Pancreas (tissue), 10 donors: ENCODE measurements around the gene ACKR3. TPM values are rescaled to one million over a fixed set of nuclear protein-coding genes. Genes with fewer than 3 reads are reported as not detected.

ENCODE experiments used
- ATAC-seq, 4 donors: fragments of 200-7000 bp; cut with Tn5 transposase; one replicate each; pipeline versions ENCODE4 v1.8.0 to v1.9.1; 2020; ENCODE audit warnings: mild to moderate bottlenecking in 4 of 4, moderate library complexity in 4 of 4
- DNase-seq, 6 donors: peaks; one replicate each; pipeline ENCODE4 v3.0.0-alpha.2; 2020
- FAIRE-seq: peaks from 2 replicates; lab custom pipeline; 2012; peaks lifted over from hg19 to GRCh38; lab: Jason Lieb, UNC
- H3K27ac ChIP-seq, 4 donors: fragments of 200-600 bp; sonication (generic); 1 replicate in 3 of 4; 2 replicates in 1 of 4; pipeline versions ENCODE4 v1.5.0 to v1.8.0; 2020
- H3K27me3 ChIP-seq, 4 donors: fragments of 200-600 bp; one replicate each; pipeline ENCODE4 v1.8.0; 2021
- H3K36me3 ChIP-seq, 3 donors: fragments of 200-600 bp; sonication (generic) in 1 of 3; one replicate each; pipeline versions ENCODE4 v1.5.0 to v1.8.0; 2020 to 2021
- H3K4me1 ChIP-seq, 3 donors: fragments of 200-600 bp; one replicate each; pipeline ENCODE4 v1.8.0; 2021
- H3K4me3 ChIP-seq, 4 donors: fragments of 200-600 bp; sonication (generic) in 2 of 4; one replicate each; pipeline versions ENCODE4 v1.5.0 to v1.8.0; 2020 to 2021
- H3K9me3 ChIP-seq, 4 donors: fragments of 200-600 bp; one replicate each; pipeline ENCODE4 v1.8.0; 2021
- CTCF ChIP-seq, 4 donors: fragments of 200-600 bp; sonication (generic) in 3 of 4; IDR thresholded peaks; one replicate each; pipeline versions ENCODE4 v1.5.0 to v1.8.0; 2021; ENCODE audit warnings: antibody characterized with exemption in 4 of 4
- WGBS, 2 donors: extraction: QIAGEN DNeasy Blood & Tissue Kit; methylation state at CpG; one replicate each; pipeline ENCODE4 v1.1.7; 2013; 5-methylcytosine and 5-hydroxymethylcytosine counted together
- intact Hi-C, 3 donors: fragments of 100-400 bp; cut with DNase I; formaldehyde crosslinking; loops; one replicate each; pipeline versions ENCODE4 v1.11.1 to v1.14.2; 2022
- polyA plus RNA-seq, 2 donors: library from polyadenylated mRNA; stranded (reverse); fragments of 200-250 nt; gene quantifications; one replicate each; pipeline ENCODE4 v1.2.3, GENCODE V29; 2013
- total RNA-seq, 6 donors: library from RNA; stranded (reverse); fragmentation: NEBNext Ultra II Directional in 4 of 6; extraction: Animal tissue kit (Norgen Biotek cat#: 25700) in 4 of 6; gene quantifications; one replicate each; pipeline versions ENCODE4 v1.2.1 to v1.2.4, GENCODE V29; 2021 to 2023
- donor health status: healthy with polysubstance abuse.
- donor health status: DM: no; HTN: no; CAD: no; lungs with moderate emphysema.
- donor health status: DM: no; HTN: no; CAD: no.
- donor health status: control.
- donor health status: control.
- donor health status: Bipolar disorder and iron deficiency.
- donor health status: DM: yes; HTN: yes; CAD: no.
- donor health status: DM: no; HTN: no; CAD: no.
- donor health status: DM: no; HTN: no; CAD: no.
- donor health status: DM: yes; HTN: yes; CAD: no.

The ACKR3 gene
- total and polyA plus RNA-seq, 8 donors, result 6.2 to 30.3 (median 12.9) TPM

GRCh38 chr2:236583621-236584203 is 14.1 kb downstream of the ACKR3 start:
- Histone ChIP-seq H3K4me1 (peaks cover 15 to 26% (median 16%) of the 10 kb centered on the region in 3 donors), H3K36me3 (peaks cover 0 to 23% (median 7%) of the 10 kb centered on the region in 3 donors), H3K4me3 (no peak overlapping the region), H3K27ac (no peak overlapping the region), H3K27me3 (no peaks in the 10 kb centered on the region), H3K9me3 (no peaks in the 10 kb centered on the region)
- 91 to 92% methylated on average over 14 of the region's 14 CpGs for WGBS, 2 donors
- ATAC-seq (no peak), DNase-seq (peak in 1 of 6 donors; percentile 26), FAIRE-seq (no peak)
- TF ChIP-seq CTCF (IDR thresholded peaks at IDR 0.05), result no peak
- intact Hi-C loops, result no loop called here

GRCh38 chr2:236584521-236585384 is 15.1 kb downstream of the ACKR3 start:
- ATAC-seq (no peak), DNase-seq (peak in 1 of 6 donors; percentile 20), FAIRE-seq (no peak)
- Histone ChIP-seq H3K4me1 (peaks cover 11 to 15% (median 13%) of the 10 kb centered on the region in 3 donors), H3K9me3 (no peaks in the 10 kb centered on the region), H3K4me3 (no peak overlapping the region), H3K27me3 (no peaks in the 10 kb centered on the region), H3K36me3 (peaks cover 0 to 23% (median 7%) of the 10 kb centered on the region in 3 donors), H3K27ac (no peak overlapping the region)
- WGBS, 2 donors, result 80 to 82% methylated on average over 16 of the region's 16 CpGs
- intact Hi-C loops, result no loop called here
- no peak for TF ChIP-seq CTCF (IDR thresholded peaks at IDR 0.05)

- Histone ChIP-seq H3K27ac (no peak overlapping the region), H3K4me3 (no peak overlapping the region), H3K36me3 (peaks cover 0 to 18% (median 6%) of the 10 kb centered on the region in 3 donors), H3K4me1 (peaks cover 6 to 11% (median 8%) of the 10 kb centered on the region in 3 donors), H3K9me3 (no peaks in the 10 kb centered on the region), H3K27me3 (no peaks in the 10 kb centered on the region)
- TF ChIP-seq CTCF (IDR thresholded peaks at IDR 0.05), result no peak
- intact Hi-C loops, result no loop called here
- no peak for ATAC-seq
- no peak for DNase-seq
- 90 to 93% methylated on average over 5 of the region's 5 CpGs for WGBS, 2 donors
- FAIRE-seq, result no peak
Measured at GRCh38 chr2:236585966-236586365, 16.3 kb downstream of the ACKR3 start.

- no peak for TF ChIP-seq CTCF (IDR thresholded peaks at IDR 0.05)
- H3K27me3 ChIP-seq, result no peaks in the 10 kb centered on the region
- WGBS, 2 donors, result 93 to 94% methylated on average over 32 of the region's 32 CpGs
- no peaks in the 10 kb centered on the region for H3K36me3 ChIP-seq
- DNase-seq, result no peak
- intact Hi-C loops, result no loop called here
- H3K9me3 ChIP-seq, result no peaks in the 10 kb centered on the region
- no peak overlapping the region for H3K27ac ChIP-seq
- no peak overlapping the region for H3K4me3 ChIP-seq
- no peak for ATAC-seq
- no peak for FAIRE-seq
- H3K4me1 ChIP-seq, result no peaks in the 10 kb centered on the region
Measured at GRCh38 chr2:236587861-236588815, 18.5 kb downstream of the ACKR3 start.
